Kidney tubule cell (primary cell): ENCODE data around the gene EIF3A.
"Not testable (repeated sequence)": the region's sequence is repeated elsewhere in the genome, so short reads cannot be mapped to it uniquely, and the experiment has no call there.

Source experiments
- DNase-seq: peaks from one replicate; pipeline ENCODE4 v3.0.0-alpha.2; 2018; ENCODE audit warnings: low spot score

Gene EIF3A, protein sequence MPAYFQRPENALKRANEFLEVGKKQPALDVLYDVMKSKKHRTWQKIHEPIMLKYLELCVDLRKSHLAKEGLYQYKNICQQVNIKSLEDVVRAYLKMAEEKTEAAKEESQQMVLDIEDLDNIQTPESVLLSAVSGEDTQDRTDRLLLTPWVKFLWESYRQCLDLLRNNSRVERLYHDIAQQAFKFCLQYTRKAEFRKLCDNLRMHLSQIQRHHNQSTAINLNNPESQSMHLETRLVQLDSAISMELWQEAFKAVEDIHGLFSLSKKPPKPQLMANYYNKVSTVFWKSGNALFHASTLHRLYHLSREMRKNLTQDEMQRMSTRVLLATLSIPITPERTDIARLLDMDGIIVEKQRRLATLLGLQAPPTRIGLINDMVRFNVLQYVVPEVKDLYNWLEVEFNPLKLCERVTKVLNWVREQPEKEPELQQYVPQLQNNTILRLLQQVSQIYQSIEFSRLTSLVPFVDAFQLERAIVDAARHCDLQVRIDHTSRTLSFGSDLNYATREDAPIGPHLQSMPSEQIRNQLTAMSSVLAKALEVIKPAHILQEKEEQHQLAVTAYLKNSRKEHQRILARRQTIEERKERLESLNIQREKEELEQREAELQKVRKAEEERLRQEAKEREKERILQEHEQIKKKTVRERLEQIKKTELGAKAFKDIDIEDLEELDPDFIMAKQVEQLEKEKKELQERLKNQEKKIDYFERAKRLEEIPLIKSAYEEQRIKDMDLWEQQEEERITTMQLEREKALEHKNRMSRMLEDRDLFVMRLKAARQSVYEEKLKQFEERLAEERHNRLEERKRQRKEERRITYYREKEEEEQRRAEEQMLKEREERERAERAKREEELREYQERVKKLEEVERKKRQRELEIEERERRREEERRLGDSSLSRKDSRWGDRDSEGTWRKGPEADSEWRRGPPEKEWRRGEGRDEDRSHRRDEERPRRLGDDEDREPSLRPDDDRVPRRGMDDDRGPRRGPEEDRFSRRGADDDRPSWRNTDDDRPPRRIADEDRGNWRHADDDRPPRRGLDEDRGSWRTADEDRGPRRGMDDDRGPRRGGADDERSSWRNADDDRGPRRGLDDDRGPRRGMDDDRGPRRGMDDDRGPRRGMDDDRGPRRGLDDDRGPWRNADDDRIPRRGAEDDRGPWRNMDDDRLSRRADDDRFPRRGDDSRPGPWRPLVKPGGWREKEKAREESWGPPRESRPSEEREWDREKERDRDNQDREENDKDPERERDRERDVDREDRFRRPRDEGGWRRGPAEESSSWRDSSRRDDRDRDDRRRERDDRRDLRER (N-terminal part only)

DNA sequence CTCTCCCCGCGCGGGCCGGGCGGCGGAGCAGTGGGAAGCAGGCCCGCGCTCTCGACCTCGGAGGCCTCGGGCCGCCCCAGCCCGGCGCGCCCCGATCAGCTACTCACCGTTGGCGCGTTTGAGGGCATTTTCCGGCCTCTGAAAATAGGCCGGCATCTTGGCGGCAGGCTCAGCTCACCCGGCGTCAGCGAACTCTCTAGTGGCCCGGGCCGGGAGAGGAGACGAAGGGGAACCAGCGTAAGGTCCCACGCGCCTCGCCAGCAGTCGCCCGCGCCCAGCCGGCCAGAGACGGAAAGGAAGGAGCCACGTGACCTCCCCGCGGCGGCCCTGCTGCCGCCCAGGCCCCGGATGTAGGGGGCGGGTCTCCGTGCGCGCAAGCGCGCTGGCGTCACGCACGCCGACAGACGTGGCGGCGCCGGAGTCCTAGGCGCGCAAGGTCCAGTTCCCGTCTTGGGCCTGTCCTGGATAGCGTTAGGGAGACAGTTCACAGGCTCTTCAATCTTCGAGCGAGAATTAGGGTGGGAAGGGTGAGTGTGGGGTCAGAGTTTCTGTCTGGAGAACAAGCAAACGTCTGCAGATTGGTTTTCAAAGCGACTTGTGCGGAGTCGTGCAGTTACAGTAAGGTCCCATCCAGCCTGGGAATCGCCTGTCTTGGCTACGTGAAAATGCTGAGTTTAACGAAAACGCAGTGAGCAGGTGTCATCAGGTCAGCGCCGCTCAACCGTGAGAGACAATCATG lies at the start of gene EIF3A:
Gene EIF3A, minus strand, starts transcription at position 297 of the 739 bp plus-strand sequence. Its CDS starts 141 bp downstream, at position 156.
- DNase-seq = peak; percentile 95

DNA sequence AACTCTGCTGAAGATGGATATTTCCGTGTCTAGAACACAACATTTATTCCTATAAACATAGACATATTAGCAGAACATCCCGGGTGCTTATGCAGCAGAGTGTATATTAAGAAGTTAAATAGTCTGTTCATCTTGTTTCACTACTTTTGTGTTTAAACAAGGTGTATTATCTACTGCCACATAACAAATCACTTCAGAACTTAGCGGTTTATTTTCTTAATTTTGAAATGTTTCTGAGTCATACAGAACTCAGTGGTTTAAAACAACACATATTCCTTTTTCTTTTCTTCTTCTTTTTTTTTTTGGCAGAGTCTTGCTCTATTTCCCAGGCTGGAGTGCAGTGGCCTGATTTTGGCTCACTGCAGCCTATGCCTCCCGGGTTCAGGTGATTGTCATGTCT lies 49.1 kb upstream of the EIF3A start:
- no peak for DNase-seq

DNA sequence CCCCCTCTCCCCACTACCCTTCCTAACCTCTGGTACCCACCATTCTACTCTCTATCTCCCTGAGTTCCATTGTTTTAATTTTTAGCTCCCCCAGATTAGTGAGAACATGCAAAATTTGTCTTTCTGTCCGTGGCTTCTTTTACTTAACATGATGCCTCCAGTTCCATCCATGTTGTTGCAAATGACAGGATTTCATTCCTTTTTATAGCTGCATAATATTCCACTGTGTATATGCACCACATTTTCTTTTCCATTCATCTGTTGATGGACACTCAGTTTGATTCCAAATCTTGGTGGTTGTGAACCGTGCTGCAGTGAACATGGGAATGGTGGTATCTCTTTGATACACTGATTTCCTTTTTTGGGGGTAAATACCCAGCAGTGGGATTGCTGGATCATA lies 45.3 kb upstream of the EIF3A start:
- no peak for DNase-seq

DNA sequence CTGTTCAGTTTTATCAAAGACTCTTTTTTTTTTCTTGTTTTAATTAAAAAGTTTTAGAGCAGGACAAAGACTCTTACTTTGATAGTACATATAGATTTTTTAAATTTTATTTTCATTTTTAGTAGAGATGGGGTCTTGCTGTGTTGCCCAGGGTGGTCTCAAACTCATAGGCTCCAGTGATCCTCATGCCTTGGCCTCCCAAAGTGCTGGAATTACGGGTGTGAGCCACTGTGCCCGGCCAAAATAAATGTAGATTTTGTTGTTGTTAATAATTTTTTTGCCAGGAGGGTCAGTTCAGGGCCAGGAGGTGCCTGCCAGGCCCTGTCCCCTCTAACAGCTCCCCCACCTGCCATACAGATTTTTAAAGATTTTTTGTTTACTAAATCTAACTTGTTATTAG lies 40.3 kb upstream of the EIF3A start:
- DNase-seq = no peak

DNA sequence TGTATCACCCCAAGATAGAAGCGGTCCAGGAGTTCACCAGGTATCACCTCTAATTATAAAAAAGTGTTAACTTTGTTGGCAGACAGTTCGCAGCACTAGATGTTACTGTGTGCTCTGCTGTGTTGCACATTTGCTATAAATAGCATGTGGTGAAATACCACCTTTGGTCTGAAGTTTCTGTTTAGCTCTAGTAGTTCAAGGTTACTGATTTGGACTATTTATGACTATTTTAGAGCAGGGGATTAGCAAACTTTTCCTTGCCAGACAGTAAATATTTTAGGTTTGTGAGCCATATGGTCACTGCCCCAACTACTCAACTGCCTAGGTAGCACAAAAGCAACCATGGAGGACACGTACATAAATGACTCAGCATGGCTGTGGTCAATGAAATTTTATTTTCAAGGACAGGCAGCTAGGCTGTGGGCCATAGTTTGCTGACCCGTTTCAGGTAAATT lies 39.8 kb upstream of the EIF3A start:
- peak; percentile 58 for DNase-seq

DNA sequence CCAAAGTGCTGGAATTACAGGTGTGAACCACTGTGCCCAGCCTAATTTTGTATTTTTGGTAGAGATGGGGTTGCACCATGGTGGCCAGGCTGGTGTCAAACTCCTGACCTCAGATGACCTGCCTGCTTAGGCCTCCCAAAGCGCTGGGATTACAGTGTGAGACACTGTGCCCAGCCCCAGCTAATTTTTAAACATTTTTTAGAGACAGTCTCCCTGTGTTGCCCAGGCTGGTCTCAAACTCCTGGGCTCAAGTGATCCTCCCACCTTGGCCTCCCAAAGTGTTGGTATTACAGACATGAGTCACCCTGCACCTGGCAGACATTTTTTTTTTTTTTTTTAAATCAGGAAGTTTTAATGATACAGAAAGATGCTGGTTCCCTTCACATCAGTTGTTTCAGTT lies 38.8 kb upstream of the EIF3A start:
- no peak for DNase-seq

DNA sequence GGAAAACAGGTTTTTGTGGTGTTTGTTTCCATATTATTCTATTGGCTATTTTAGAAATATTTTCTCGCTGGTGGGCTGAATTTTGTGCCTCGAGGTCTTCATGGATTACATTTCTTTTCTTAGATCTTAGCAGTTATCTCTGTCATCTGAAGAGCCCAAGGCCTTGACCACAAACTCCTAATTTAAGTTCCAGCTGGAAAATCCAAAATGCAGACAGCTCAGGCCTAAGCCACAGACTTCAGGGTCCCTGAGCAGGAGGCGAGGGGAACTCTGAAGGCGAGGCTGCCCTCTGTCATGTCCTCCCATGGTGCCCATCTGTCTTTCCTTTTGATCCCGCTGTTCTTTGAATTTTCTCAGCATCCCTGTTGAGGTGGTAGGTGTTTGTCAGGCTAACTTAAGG lies 37.6 kb upstream of the EIF3A start:
- no peak for DNase-seq

DNA sequence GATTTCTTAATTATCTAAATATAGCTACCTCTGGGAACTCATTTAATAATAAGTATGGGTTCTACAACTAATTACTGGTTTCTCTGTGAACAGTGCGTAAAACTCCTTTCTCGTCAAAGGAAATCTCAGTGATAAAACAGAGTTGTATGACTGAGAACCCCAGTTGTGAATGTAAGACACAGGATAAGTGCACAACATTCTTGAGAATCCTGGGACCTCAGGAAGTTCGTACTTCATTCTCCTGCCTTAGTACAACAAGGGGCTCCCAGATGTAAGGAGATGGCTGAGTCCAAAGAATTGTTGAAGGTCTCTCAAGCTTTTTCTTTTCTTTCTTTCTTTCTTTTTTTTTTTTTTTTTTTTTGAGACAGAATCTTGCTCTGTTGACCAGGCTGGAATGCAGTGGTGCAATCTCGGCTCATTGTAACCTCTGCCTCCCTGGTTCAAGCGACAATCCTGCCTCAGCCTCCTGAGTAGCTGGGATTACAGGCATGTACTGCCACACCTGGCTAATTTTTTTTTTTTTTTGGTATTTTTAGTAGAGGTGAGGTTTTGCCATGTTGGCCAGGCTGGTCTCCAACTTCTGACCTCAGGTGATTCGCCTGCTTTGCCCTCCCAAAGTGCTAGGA lies 35.8 kb upstream of the EIF3A start:
- DNase-seq = no peak

DNA sequence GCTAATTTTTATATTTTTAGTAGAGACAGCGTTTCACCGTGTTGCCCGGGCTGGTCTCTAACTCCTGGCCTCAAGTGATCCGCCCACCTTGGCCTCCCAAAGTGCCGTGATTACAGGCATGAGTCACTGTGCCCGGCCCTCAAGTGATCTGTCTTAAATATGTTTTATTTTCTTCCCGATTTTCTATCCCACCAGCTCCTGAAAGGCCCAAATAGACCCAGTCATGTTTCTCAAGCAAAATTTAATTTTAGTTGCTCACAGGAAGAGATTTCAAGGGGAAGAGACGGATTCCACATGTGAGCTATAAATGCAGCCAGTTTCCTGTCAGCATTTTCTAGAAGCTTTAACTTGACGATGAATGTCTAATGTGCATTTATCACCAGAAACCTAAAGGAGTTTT lies 35.3 kb upstream of the EIF3A start:
- DNase-seq = no peak

DNA sequence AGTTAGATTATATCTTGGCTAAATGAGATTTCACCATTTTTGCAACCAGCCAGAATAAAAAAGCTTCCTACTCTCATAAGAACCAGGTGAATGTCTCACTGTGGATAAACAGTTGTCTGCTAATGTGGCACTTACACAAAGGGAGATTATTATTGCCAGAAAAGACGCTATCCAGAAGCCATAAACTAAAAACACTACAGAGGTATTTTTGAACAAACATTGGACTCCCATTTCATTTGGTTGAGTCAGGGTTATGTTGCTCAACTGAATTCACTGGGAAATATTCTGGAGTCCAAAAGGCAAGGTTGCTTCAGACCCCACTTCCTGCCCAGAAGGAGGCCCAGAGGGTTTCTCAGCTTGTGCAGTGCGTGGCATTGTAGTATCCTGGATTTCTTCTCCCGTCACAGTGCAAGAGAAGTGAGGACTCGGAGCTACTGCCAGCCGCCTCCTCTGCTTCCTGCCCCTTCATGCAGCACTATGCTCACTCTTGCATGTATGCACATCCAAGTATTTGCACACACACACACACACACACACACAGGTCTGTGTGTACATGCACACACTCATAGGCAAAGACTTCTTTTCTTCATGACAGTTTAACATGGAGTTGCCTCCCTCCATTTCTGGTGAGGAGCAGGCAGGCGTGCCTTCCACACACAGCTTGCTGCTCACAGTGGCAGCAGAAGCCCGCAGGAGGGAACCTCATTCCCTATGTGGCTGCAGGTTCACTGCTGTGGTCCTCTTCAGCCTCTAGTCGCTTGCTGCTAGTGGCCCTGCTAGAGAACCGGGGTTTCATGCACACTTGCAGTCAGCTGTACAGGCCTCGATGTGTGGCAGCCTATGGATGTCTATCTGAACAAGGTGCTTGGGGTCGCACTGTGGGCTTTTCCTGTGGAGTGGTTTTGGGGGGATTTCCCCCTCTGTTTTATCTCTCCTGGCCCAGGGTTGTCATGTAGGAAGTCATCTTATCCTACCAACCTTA lies 33.4 kb upstream of the EIF3A start:
- no peak for DNase-seq

DNA sequence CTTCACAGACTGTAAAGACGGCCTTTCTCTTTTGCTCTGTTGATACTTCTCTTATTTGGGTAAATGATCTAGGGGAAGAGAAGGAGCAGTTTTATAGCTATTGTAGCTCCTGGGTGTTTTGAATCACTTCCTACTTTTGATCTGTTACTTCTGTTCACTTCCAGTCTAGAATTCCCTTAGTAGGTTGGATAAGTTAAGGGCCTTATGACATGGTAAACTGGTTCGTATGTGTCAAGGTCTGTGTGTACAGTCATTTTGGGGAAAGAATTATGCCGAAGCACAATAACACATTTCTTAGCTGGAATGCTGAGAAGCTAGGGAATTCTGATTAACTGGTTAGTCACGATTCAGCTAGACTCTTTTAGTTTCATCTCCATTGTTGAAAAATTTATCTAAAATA lies 31.4 kb upstream of the EIF3A start:
- no peak for DNase-seq

DNA sequence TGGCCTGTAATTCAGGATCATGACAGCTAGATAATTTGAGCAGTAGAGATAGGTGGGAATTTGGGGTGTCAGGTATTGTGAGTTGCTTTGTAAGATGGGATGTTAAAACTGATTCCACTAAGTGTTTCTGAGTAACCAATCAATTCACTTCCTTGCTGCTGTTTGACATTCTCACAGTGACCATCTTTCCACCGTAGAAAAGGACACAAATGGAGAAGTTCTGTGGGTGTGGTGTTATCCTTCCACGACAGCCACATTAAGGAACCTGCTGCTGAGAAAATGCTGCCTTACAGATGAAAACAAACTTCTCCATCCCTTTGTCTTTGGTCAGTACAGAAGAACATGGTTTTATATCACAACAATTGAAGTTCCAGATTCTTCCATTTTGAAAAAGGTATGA lies 27.2 kb upstream of the EIF3A start:
- DNase-seq = not testable (repeated sequence)

DNA sequence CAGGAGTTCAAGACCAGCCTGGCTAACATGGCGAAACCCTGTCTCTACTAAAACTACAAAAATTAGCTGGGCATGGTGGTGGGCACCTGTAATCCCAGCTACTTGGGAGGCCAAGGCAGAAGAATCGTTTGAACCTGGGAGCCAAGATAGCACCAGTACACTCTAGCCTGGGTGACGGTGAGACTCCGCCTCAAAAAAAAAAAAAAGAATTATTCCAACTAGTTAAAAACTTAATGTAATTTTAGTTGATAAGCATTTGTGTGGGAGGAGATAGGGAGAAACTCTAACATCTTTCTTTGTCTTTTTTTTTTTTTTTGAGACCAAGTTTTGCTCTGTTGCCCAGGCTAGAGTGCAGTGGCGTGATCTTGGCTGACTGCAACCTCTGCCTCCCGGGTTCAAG lies 26.5 kb upstream of the EIF3A start:
- not testable (repeated sequence) for DNase-seq

DNA sequence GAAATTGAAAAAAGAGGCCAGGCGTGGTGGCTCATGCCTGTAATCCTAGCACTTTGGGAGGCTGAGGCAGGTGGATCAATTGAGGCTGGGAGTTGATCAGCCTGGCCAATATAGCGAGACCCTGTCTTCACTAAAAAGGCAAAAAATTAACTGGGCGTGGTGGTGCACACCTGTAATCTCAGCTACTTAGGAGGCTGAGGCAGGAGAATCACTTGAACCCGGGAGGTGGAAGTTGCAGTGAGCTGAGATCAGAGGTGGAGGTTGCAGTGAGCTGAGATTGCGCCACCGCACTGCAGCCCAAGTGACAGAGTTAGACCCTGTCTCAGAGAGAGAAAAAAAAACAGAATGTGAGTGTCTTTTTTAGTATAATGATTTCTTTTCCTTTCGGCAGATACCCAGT lies 25.3 kb upstream of the EIF3A start:
- DNase-seq = not testable (repeated sequence)

DNA sequence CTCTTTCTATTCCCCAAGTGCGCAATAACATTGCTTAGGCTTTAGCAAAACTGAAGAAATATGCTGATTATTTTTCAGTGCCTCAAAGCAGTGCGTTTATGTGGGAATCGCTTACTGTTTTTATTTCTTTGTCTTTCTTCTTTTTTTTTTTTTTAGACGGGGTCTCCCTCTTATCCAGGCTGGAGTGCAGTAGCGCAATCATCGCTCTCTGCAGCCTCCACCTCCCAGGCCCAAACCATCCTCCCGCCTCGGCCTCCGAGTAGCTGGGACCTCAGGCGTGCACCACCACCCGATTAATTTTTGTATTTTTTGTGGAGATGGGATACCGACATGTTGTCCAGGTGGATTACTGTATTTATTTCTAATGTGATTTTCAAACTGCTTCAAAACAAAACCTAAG lies 24.5 kb upstream of the EIF3A start:
- DNase-seq = no peak

DNA sequence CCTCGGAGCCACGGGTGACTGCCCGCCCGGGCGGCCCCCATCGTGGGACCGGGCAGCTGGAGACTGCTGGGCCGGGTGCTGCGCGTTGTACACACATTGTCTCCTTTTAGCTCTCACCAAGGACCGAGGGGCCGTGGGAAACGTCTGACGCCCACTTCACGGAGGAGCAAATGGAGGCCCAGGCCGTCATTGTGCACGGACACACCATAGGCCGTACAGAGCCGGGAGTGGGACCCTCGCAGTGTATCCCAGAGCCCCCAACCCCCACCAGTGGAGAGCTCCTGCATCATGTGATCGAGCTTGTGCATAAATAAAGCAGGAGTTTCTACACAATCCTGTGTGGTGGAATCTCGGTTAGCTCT lies 24.0 kb upstream of the EIF3A start:
- peak; percentile 17 for DNase-seq

DNA sequence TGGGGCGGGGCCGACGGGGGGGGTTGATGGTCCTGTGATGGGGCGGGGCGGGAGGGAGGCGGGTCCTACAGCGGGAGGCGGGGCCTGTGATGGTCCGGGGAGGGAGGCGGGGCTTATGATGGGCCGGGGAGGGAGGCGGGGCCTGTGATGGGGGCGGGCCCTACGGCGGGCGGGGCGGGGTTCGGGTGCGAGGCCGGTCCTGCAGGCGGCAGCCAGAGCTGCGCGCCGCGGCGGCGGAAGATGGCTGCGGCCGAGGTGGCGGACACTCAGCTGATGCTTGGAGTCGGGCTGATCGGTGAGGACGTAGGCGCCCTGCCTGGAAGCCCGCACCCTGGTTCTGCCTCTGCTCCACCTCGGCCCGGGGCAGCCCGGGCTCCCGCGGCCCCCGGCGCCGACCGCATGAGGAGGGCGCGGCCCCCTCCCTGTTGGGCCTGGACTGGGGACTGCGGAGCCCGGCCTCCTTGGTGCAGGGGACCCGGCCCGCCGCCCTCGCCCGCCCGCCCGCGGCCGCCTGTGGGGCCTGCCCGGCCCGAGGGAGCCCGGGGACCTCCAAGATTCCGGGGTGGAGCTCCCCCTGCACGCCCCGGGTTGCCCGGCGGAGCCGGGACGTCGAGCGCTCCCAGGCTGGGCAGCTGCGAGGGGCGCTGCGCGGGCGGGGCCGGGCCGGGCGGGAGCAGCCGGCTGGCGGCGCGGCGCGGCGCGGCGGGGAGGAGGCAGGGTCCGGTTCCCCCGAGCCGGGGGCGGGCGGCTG lies 23.5 kb upstream of the EIF3A start, which contains the start of gene DENND10:
Gene DENND10, plus strand, starts transcription at position 211 of the 751 bp plus-strand sequence. Its CDS starts 30 bp downstream, at position 241.
- DNase-seq = peak; percentile 79

DNA sequence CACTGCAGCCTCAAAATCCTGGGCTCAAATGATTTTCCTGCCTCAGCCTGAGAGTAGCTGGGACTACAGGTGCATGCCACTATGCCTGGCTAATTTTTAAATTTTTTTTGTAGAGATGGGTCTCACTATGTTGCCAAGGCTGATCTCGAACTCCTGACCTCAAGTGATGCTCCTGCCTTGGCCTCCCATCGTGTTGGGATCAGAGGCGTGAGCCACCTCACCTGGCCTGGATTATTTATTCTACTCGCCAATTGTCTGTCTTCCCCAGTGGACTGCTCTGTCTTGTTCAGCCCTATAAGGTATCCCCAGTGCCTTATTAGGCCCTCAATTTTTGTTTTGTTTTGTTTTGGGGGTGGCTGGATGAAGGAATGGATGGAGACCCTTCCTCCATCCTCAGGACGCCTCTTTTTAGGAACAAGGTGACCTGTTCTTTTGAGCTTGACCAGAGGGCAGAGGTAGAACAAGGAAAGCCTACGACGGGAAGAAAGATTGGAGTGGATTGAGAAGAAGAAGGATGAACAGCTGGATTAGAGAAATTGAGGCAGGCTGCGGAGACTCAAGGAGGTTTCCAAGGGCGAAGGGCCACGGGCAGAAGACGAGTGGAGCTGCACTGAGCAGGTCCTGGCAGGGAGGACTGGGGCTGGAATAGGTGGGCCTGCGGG lies 22.8 kb upstream of the EIF3A start:
- DNase-seq = no peak
